BJ (cell line): Measurements from ENCODE around the gene RBM7. TPM values are rescaled to one million over a fixed set of nuclear protein-coding genes. Genes with fewer than 3 reads are reported as not detected.

Experiments
- CTCF ChIA-PET: fragments of 350-600 bp; formaldehyde crosslinking; extraction: SDS; loops from one replicate; lab custom pipeline; 2021; ENCODE audit warnings: antibody characterized with exemption, inconsistent platforms; lab: Yijun Ruan, JAX
- POLR2A ChIA-PET: fragments of 300-600 bp; sonication (Branson Sonifier 250); formaldehyde crosslinking; extraction: SDS; loops from one replicate; lab custom pipeline; 2021; ENCODE audit warnings: antibody characterized with exemption; lab: Charles Lee
- DNase-seq: peaks from one replicate; pipeline ENCODE4 v3.0.0-alpha.2; 2011; ENCODE audit warnings: low read depth
- H3K27me3 ChIP-seq: 2 replicates; pipeline ENCODE4 v1.6.0; 2011; ENCODE audit warnings: low read length; ENCODE audit not compliant: control insufficient read depth, insufficient read depth
- H3K36me3 ChIP-seq: 2 replicates; pipeline ENCODE4 v1.5.1; 2011; ENCODE audit warnings: low read length; ENCODE audit not compliant: control insufficient read depth, insufficient read depth
- H3K4me3 ChIP-seq: 2 replicates; pipeline ENCODE4 v1.5.1; 2011; ENCODE audit warnings: low read depth, mild to moderate bottlenecking, control low read depth, low read length
- CTCF ChIP-seq: IDR thresholded peaks from 2 replicates; pipeline ENCODE4 v1.5.1; 2011; ENCODE audit warnings: low read depth, mild to moderate bottlenecking, control low read depth, inconsistent platforms, low read length, moderate library complexity; ENCODE audit not compliant: insufficient read depth
- polyA plus RNA-seq: library from polyadenylated mRNA; depleted of rRNA; stranded (reverse); fragments of >200 nt; gene quantifications from 2 replicates; pipeline ENCODE4 v1.2.3, GENCODE V29; 2011; rRNA removed

Gene RBM7
- polyA plus RNA-seq, 1 experiment: 35.5 TPM

DNA sequence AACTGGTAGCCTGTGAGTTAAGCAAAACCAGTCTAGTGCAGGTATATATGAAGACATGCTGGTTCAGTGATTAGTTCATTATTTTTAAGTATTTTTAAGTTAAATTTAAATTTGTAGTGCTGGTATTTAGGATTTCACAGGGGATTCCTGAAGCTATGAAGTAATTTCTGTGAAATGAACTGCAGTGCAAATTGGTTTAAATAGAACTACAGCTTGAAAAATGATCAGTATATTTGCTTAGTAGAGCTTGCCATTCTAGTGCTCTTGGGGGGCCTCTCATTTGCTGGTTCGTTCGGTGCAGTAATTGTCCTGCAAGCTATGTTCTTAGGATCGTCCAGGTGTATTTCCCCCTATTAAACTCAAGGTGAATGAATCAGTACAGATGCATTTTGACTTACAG, 51.9 kb downstream of the RBM7 start:
- Histone ChIP-seq H3K4me3 (no peak overlapping the region), H3K36me3 (peaks cover 9% of the 10 kb centered on the region), H3K27me3 (no peaks in the 10 kb centered on the region)
- CTCF ChIA-PET: no interaction called here
- DNase-seq: no peak
- TF ChIP-seq CTCF: no peak
- POLR2A ChIA-PET: no interaction called here

Other genes with a start within 250 kb of the RBM7 start
- 590 and 724 TPM in 2 replicates for gene NNMT, start 104.3 kb upstream of the RBM7 start, polyA plus RNA-seq
- 2.1 and 2.2 TPM in 2 replicates for gene C11orf71, start 155 bp upstream of the RBM7 start, polyA plus RNA-seq
- 266 and 420 TPM in 2 replicates for gene REXO2, start 38.8 kb downstream of the RBM7 start, polyA plus RNA-seq
- not detected in 2 replicates for gene NXPE1, start 159.2 kb downstream of the RBM7 start, polyA plus RNA-seq
- gene NXPE4, start 195.1 kb downstream of the RBM7 start, polyA plus RNA-seq: not detected in 2 replicates